SK-N-SH treated with all-trans-retinoic acid at 6 μM for 48 hours (cell line): ENCODE measurements around the gene CYP46A1.

Experiments used
- ATAC-seq: fragments of 200-7000 bp; cut with Tn5 transposase; 3 replicates; pipeline ENCODE4 v1.9.1; 2020; ENCODE audit warnings: mild to moderate bottlenecking, moderate library complexity
- ARNTL ChIP-seq: fragments of 450-650 bp; formaldehyde crosslinking; IDR thresholded peaks from 2 replicates; pipeline ENCODE4 v1.5.0; 2020; ENCODE audit warnings: low read depth, mild to moderate bottlenecking, moderate library complexity, borderline replicate concordance
- BACH2 ChIP-seq: fragments of 250-450 bp; sonication (Bioruptor Pico); IDR thresholded peaks from 2 replicates; pipeline ENCODE4 v1.9.0; 2021; ENCODE audit warnings: mild to moderate bottlenecking, borderline replicate concordance
- CSDC2 ChIP-seq: fragments of 250-450 bp; sonication (Bioruptor Pico); IDR thresholded peaks from 2 replicates; pipeline ENCODE4 v1.5.0; 2020; ENCODE audit warnings: mild to moderate bottlenecking, moderate library complexity
- ESRRG ChIP-seq: fragments of 250-450 bp; sonication (Bioruptor Pico); IDR thresholded peaks from 2 replicates; pipeline ENCODE4 v1.6.1; 2021; ENCODE audit warnings: mild to moderate bottlenecking
- GLIS3 ChIP-seq: fragments of 250-450 bp; sonication (Bioruptor Pico); IDR thresholded peaks from 2 replicates; pipeline ENCODE4 v1.5.0; 2020; ENCODE audit warnings: mild to moderate bottlenecking, moderate library complexity
- ISL1 ChIP-seq: fragments of 250-450 bp; sonication (Bioruptor Pico); IDR thresholded peaks from 2 replicates; pipeline ENCODE4 v2.1.2; 2022; ENCODE audit warnings: mild to moderate bottlenecking, moderate library complexity
- OSR1 ChIP-seq: fragments of 250-450 bp; sonication (Bioruptor Pico); IDR thresholded peaks from 2 replicates; pipeline ENCODE4 v1.8.0; 2022; ENCODE audit warnings: moderate library complexity, mild to moderate bottlenecking, inconsistent platforms
- PPARA ChIP-seq: fragments of 250-450 bp; sonication (Bioruptor Pico); IDR thresholded peaks from 2 replicates; pipeline ENCODE4 v1.5.0; 2020; ENCODE audit warnings: mild to moderate bottlenecking, borderline replicate concordance
- RARB ChIP-seq: fragments of 250-450 bp; sonication (Bioruptor Pico); IDR thresholded peaks from 2 replicates; pipeline ENCODE4 v1.8.0; 2021; ENCODE audit warnings: mild to moderate bottlenecking, moderate library complexity
- SNAI2 ChIP-seq: fragments of 250-450 bp; sonication (Bioruptor Pico); IDR thresholded peaks from 2 replicates; pipeline ENCODE4 v1.5.0; 2020; ENCODE audit warnings: mild to moderate bottlenecking, moderate library complexity
- TCF4 ChIP-seq: fragments of 250-450 bp; sonication (Bioruptor Pico); IDR thresholded peaks from 2 replicates; pipeline ENCODE4 v1.8.0; 2021; ENCODE audit warnings: mild to moderate bottlenecking, moderate library complexity, borderline replicate concordance
- TOX ChIP-seq: fragments of 250-450 bp; sonication (Bioruptor Pico); IDR thresholded peaks from 2 replicates; pipeline ENCODE4 v1.8.0; 2021; ENCODE audit warnings: mild to moderate bottlenecking, moderate library complexity, borderline replicate concordance
- ZC3H10 ChIP-seq: fragments of 250-450 bp; sonication (Bioruptor Pico); IDR thresholded peaks from 2 replicates; pipeline ENCODE4 v1.5.1; 2021; ENCODE audit warnings: mild to moderate bottlenecking, moderate library complexity
- ZFP3 ChIP-seq: fragments of 250-450 bp; sonication (Bioruptor Pico); IDR thresholded peaks from 2 replicates; pipeline ENCODE4 v1.5.0; 2020; ENCODE audit warnings: mild to moderate bottlenecking, moderate library complexity
- ZFP30 ChIP-seq: fragments of 450-650 bp; formaldehyde crosslinking; IDR thresholded peaks from 2 replicates; pipeline ENCODE4 v1.5.0; 2022; ENCODE audit warnings: mild to moderate bottlenecking, moderate library complexity
- ZNF565 ChIP-seq: fragments of 450-650 bp; formaldehyde crosslinking; conservative IDR thresholded peaks from 2 replicates; pipeline ENCODE4 v1.5.0; 2020; ENCODE audit warnings: low read depth, mild to moderate bottlenecking, moderate library complexity
- ZNF70 ChIP-seq: fragments of 450-650 bp; formaldehyde crosslinking; IDR thresholded peaks from 2 replicates; pipeline ENCODE4 v1.5.0; 2020; ENCODE audit warnings: mild to moderate bottlenecking, moderate library complexity
- ZNF8 ChIP-seq: fragments of 450-650 bp; formaldehyde crosslinking; IDR thresholded peaks from 2 replicates; pipeline ENCODE4 v1.5.0; 2020; ENCODE audit warnings: mild to moderate bottlenecking, moderate library complexity
- TF ChIP-seq, protein P1 (sequence below): fragments of 250-450 bp; sonication (Bioruptor Pico); IDR thresholded peaks from 2 replicates; pipeline ENCODE4 v1.8.0; 2021; ENCODE audit warnings: low read depth, mild to moderate bottlenecking, moderate library complexity, borderline replicate concordance
- TF ChIP-seq, protein P2 (sequence below): fragments of 250-450 bp; sonication (Bioruptor Pico); IDR thresholded peaks from 2 replicates; pipeline ENCODE4 v1.8.0; 2020; ENCODE audit warnings: mild to moderate bottlenecking, moderate library complexity, borderline replicate concordance
- TF ChIP-seq, protein P3 (sequence below): fragments of 250-450 bp; sonication (Bioruptor Pico); IDR thresholded peaks from 2 replicates; pipeline ENCODE4 v1.5.0; 2020; ENCODE audit warnings: mild to moderate bottlenecking, moderate library complexity
- TF ChIP-seq, protein P4 (sequence below): fragments of 250-450 bp; sonication (Bioruptor Pico); IDR thresholded peaks from 2 replicates; pipeline ENCODE4 v1.5.1; 2021; ENCODE audit warnings: mild to moderate bottlenecking, moderate library complexity
- TF ChIP-seq, protein P5 (sequence below): fragments of 250-450 bp; sonication (Bioruptor Pico); IDR thresholded peaks from 2 replicates; pipeline ENCODE4 v1.5.1; 2020; ENCODE audit warnings: low read depth, mild to moderate bottlenecking, moderate library complexity

Gene CYP46A1

DNA sequence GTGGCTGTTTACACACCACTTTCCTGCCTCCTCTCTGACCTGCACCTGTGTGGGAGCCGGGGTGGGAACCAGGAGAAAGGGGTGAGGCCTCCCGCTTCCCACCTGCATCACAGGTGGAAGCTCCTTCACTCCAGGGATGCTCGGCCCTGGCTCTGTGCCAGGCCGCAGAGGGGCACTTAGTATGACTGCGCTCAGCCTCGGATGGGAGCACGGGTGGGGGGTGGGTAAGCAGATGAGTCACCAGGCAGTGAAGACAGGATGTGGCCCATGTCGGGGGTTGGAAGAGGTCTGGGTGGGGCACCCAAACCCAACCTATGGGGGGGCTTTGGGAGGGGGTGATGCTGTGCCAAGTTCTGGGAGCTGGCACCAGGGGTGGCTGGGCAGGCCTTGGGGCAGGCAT is 7.4 kb upstream of the CYP46A1 start:
- TF ChIP-seq TOX (CRISPR knock-in tag) (no peak), ZFP3 (CRISPR knock-in tag) (no peak), ZNF8 (no peak), ARNTL (CRISPR knock-in tag) (no peak), SNAI2 (no peak), ZFP30 (CRISPR knock-in tag) (no peak), ZC3H10 (CRISPR knock-in tag) (no peak), CSDC2 (no peak), GLIS3 (no peak), TCF4 (CRISPR knock-in tag) (no peak), BACH2 (CRISPR knock-in tag) (no peak), OSR1 (CRISPR knock-in tag) (no peak), ESRRG (CRISPR knock-in tag) (no peak), ISL1 (CRISPR knock-in tag) (no peak), RARB (no peak)
- TF ChIP-seq, protein P1, sequence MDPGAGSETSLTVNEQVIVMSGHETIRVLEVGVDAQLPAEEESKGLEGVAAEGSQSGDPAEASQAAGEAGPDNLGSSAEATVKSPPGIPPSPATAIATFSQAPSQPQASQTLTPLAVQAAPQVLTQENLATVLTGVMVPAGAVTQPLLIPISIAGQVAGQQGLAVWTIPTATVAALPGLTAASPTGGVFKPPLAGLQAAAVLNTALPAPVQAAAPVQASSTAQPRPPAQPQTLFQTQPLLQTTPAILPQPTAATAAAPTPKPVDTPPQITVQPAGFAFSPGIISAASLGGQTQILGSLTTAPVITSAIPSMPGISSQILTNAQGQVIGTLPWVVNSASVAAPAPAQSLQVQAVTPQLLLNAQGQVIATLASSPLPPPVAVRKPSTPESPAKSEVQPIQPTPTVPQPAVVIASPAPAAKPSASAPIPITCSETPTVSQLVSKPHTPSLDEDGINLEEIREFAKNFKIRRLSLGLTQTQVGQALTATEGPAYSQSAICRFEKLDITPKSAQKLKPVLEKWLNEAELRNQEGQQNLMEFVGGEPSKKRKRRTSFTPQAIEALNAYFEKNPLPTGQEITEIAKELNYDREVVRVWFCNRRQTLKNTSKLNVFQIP (CRISPR knock-in tag) = no peak
- TF ChIP-seq, protein P2, sequence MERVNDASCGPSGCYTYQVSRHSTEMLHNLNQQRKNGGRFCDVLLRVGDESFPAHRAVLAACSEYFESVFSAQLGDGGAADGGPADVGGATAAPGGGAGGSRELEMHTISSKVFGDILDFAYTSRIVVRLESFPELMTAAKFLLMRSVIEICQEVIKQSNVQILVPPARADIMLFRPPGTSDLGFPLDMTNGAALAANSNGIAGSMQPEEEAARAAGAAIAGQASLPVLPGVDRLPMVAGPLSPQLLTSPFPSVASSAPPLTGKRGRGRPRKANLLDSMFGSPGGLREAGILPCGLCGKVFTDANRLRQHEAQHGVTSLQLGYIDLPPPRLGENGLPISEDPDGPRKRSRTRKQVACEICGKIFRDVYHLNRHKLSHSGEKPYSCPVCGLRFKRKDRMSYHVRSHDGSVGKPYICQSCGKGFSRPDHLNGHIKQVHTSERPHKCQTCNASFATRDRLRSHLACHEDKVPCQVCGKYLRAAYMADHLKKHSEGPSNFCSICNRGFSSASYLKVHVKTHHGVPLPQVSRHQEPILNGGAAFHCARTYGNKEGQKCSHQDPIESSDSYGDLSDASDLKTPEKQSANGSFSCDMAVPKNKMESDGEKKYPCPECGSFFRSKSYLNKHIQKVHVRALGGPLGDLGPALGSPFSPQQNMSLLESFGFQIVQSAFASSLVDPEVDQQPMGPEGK (CRISPR knock-in tag) = no peak
- TF ChIP-seq, protein P3, sequence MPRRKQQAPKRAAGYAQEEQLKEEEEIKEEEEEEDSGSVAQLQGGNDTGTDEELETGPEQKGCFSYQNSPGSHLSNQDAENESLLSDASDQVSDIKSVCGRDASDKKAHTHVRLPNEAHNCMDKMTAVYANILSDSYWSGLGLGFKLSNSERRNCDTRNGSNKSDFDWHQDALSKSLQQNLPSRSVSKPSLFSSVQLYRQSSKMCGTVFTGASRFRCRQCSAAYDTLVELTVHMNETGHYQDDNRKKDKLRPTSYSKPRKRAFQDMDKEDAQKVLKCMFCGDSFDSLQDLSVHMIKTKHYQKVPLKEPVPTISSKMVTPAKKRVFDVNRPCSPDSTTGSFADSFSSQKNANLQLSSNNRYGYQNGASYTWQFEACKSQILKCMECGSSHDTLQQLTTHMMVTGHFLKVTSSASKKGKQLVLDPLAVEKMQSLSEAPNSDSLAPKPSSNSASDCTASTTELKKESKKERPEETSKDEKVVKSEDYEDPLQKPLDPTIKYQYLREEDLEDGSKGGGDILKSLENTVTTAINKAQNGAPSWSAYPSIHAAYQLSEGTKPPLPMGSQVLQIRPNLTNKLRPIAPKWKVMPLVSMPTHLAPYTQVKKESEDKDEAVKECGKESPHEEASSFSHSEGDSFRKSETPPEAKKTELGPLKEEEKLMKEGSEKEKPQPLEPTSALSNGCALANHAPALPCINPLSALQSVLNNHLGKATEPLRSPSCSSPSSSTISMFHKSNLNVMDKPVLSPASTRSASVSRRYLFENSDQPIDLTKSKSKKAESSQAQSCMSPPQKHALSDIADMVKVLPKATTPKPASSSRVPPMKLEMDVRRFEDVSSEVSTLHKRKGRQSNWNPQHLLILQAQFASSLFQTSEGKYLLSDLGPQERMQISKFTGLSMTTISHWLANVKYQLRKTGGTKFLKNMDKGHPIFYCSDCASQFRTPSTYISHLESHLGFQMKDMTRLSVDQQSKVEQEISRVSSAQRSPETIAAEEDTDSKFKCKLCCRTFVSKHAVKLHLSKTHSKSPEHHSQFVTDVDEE (CRISPR knock-in tag) = no peak
- TF ChIP-seq, all 23 proteins: peak for 0
- ATAC-seq = no peak

DNA sequence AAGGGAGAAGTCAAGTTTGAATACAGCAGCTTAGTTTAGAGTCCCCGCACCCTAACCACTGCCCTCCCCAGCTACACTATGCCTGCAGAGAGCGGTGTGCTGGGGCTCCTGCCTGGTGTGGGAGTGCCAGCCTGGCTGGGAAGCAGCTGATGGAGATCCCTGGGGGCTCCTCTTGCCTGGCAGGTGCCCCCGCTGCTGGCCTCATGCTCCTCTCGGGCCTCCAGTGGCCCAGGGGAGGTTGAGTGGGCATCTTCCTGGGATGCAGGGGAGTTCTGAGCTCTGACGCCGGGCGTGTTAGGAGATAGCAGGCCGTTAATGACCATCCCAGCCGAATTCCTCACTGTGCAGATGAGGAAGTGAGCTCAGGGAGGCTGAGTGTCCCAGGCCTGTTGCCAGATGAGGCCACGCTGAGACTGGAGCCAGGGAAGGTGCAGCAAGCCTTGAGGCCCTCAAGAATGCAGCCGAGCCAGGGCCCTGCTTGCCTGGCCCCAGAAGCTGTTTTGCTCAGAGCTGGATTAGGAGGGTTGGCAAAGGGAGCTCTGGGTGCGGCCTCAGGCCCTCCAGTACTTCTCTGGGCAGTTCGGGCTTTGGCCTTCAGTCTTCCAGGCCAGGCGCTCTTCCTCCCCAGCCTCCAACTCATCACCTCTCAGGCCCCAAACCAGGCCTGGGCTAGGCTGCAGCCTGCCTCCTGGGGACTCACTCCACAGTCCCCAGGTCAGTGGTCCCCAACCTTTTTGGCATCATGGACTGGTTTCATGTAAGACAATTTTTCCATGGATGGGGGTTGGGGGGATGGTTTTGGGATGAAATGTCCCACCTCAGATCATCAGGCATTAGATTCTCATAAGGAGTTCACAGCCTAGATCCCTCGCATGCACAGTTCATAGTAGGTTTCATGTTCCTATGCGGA is 6.6 kb upstream of the CYP46A1 start:
- TF ChIP-seq TCF4 (CRISPR knock-in tag) = no peak
- no peak for TF ChIP-seq TOX (CRISPR knock-in tag)
- TF ChIP-seq, protein P4, sequence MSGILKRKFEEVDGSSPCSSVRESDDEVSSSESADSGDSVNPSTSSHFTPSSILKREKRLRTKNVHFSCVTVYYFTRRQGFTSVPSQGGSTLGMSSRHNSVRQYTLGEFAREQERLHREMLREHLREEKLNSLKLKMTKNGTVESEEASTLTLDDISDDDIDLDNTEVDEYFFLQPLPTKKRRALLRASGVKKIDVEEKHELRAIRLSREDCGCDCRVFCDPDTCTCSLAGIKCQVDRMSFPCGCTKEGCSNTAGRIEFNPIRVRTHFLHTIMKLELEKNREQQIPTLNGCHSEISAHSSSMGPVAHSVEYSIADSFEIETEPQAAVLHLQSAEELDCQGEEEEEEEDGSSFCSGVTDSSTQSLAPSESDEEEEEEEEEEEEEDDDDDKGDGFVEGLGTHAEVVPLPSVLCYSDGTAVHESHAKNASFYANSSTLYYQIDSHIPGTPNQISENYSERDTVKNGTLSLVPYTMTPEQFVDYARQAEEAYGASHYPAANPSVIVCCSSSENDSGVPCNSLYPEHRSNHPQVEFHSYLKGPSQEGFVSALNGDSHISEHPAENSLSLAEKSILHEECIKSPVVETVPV = no peak
- TF ChIP-seq, protein P5, sequence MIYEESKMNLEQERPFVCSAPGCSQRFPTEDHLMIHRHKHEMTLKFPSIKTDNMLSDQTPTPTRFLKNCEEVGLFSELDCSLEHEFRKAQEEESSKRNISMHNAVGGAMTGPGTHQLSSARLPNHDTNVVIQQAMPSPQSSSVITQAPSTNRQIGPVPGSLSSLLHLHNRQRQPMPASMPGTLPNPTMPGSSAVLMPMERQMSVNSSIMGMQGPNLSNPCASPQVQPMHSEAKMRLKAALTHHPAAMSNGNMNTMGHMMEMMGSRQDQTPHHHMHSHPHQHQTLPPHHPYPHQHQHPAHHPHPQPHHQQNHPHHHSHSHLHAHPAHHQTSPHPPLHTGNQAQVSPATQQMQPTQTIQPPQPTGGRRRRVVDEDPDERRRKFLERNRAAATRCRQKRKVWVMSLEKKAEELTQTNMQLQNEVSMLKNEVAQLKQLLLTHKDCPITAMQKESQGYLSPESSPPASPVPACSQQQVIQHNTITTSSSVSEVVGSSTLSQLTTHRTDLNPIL (CRISPR knock-in tag) = no peak
- TF ChIP-seq ZNF565 (CRISPR knock-in tag) = no peak
- TF ChIP-seq ZNF8 = no peak
- no peak for TF ChIP-seq ZC3H10 (CRISPR knock-in tag)
- no peak for TF ChIP-seq ZNF70 (CRISPR knock-in tag)
- TF ChIP-seq, protein P1 (CRISPR knock-in tag) = no peak
- TF ChIP-seq SNAI2 = no peak
- TF ChIP-seq ESRRG (CRISPR knock-in tag) = no peak
- no peak for TF ChIP-seq RARB
- no peak for TF ChIP-seq ZFP30 (CRISPR knock-in tag)
- no peak for TF ChIP-seq OSR1 (CRISPR knock-in tag)
- no peak for TF ChIP-seq BACH2 (CRISPR knock-in tag)
- TF ChIP-seq PPARA = no peak
- TF ChIP-seq ZFP3 (CRISPR knock-in tag) = no peak
- TF ChIP-seq CSDC2 = no peak
- ATAC-seq = no peak
